ENCODE results near the gene CFAP97D2.
"Not testable (repeated sequence)": the region's sequence is repeated elsewhere in the genome, so short reads cannot be mapped to it uniquely, and the experiment has no call there.

The CFAP97D2 gene

DNA sequence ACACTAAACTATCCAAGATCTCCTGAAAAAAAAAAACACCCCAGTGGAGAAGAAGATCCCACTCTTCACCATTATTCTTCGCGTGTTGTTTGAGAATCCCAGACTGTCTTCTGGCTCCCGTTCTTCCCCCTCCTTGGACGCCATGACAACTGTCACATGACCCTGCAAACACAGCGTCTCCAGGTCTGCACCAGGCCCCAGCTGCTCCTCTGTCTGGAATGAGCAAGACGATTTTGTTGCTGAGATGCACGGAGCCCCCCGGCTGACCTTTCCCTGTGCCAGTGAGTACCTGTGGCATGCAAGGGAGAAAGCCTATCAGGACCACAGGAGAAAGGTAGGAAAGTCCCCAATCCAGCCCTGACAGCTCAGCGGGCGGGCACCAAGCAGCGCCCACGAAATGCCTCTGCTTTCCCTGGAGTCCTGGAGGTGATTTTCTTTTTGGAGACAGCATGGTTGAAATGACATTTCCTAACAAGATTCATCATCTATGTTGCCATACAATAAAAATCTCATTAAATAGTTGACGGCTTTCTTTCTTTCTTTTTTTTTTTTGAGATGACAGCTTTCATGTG is at the start of gene CFAP97D2:
Gene CFAP97D2, plus strand, starts transcription at position 171 of the 572 bp plus-strand sequence. Its CDS starts 74 bp downstream, at position 245.
- DNase-seq (ENCODE audit: low read depth in 2 of 2): no peak

DNA sequence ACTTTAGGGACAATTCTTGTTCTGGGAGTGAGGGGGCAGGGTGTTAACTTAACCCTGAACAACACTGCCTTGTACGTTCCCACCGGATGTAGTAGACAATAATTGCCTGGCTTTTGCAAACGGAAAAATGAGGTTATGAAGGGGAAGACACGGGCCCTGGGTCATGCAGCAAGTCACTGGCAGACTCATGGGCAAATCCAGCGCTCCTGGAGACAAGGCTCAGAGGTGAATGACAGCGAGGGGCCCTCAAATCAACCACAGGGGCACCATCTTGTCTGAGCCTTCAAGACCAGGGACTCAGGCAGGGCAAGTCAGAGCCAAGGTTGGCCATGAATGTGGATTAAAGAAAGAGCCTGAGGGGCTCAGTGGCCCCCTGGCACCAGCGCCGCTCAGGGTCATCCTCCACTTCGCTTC is 49.4 kb upstream of the CFAP97D2 start:
- peak in 1 of 2 experiments; percentile 32 for DNase-seq (ENCODE audit: low read depth in 2 of 2)

DNA sequence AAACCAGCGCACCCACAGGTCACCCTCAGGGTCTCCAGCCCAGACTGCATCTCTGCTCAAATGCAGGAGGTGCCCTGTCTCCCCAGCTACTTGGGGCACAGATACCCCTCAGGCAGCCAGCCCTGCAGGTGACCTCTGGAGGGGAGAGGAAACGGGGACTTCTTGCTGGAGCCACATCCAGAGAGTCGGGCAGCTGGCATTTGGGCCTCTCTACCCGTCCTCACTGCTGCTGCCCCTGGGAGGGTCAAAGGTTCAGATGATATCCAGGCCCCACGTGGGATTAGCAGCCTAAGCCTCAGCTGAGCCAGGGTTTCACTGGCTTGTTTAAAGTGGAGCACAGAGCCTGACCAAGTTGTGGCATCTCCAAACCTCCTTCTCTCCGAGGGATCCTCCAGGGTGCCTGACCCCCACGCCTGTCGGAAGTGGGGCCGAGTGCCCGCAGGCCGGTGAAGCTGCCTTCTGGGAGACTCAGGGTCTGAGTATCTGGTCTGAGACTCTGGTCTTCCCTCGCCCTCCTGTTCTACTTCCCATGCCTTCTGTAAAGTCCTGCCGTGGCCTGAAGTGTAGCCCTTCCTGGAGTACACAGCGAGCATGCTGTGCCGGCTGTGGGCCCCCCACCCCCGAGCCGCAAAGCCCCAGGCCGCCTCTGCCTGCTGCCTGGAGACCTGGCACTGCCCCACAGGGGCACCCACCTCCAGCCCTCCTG is 48.8 kb upstream of the CFAP97D2 start:
- DNase-seq (ENCODE audit: low read depth in 2 of 2): no peak

DNA sequence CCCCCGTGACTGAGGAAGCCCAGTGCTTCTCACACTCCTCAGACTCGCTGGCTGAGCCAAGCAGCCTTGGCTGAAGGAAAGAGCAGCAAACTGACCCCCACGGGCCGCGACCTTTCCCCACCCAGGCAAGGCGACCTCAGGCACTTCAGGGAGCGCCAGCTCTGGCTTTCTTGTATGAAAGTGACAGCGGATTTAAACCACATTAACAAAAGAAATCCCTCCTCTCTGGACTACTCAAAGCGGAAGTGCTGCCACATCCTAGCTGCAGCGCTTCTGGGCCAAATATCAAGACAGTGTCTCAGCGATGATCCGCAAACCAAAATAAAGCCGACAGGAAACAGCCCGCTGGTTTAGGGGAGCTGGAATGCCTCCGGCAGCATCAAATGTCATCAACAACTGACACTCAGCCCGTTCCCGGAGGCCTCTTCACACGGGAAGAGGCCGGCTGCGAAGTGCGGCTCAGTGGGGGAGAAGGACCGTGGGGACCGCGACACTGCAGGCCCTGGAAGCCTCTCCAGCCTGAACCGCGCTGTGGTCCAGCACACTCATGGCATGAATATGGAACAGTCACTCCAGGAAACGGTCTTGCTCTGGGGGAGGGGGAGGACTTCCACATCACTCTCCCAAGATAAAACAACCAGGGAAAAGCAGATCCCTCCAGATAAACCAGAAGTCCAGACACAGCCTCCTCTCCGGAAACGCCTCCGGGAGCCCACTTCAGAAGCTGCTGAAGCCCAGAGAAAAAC is 48.0 kb upstream of the CFAP97D2 start:
- DNase-seq (ENCODE audit: low read depth in 2 of 2): peak in 1 of 2 experiments; percentile 46

DNA sequence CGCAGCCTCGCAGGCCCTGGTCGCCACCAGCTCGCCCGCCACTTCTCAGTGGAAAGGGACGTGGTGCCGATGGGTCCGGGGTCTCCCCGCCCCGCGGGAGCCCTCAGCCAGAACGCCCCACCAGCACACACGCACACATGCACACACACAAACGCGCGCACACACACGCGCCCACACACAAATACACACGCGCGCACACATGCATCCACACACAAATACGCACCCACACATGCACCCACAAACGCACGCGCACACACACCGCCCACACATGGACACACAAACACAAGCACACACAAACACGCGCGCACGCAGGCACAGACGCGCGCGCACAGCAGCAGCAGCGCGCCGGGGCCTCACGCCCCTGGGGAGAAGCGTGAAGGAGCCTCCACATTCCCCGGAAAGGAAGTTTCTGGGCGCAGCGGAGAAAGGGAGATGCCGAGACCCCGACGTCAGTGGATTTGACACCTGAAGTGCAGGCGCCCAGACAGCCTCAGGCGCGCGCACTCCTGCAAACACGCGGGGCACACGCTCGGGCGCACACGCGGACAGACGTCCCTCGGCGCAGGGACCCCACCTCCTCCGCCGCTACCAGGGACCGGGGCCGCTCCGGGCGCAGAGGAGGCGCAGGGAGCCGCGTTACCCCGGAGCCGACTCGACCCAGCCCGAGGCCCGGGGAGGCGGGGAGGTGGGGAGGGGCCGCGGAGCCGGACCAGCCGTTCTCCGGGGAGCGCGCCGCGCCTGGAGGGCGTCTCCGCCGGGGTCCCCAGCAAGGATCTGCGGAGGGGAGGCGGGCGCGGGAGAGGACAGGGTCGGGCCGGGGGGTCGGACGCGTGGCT is 47.3 kb upstream of the CFAP97D2 start:
- DNase-seq (ENCODE audit: low read depth in 2 of 2): no peak

DNA sequence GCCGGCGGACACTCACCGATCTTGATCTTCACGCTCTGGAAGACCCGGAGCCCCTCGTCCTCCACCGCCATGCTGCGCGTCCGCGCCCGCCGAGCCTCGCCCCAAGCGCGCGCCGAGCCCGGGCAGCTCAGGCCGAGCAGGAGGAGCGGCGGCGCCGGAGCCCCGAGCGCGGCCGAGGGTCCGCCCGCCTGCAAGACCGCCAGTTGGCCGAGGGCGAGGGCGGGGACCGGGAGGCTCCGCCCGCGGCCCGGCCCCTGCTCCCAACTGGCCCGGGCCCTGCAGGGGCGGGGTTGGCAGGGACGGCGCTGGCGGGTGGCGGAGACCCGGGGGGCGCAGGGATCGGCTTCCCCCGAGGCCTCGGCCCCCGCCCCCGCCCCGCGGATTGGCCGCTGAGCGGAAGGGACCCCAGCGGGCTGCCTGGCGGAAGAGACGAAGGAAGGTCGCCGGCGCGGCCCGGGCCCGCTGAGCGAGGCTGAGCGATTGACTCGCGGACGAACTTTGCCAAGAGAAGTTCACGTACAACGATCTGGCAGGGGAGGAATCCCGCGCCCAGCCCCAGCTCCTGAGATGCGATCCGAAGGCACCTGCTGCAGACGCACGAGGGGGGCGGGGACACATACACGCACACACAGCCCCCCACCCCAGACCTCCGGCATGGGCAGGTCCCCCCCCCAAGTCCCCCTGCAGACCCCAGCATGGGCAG is 46.5 kb upstream of the CFAP97D2 start, which contains the start of gene RASA3:
Gene RASA3, minus strand, starts transcription at position 205 of the 703 bp plus-strand sequence. Its CDS starts 134 bp downstream, at position 71.
- peak in 1 of 2 experiments; percentile 53 for DNase-seq (ENCODE audit: low read depth in 2 of 2)

DNA sequence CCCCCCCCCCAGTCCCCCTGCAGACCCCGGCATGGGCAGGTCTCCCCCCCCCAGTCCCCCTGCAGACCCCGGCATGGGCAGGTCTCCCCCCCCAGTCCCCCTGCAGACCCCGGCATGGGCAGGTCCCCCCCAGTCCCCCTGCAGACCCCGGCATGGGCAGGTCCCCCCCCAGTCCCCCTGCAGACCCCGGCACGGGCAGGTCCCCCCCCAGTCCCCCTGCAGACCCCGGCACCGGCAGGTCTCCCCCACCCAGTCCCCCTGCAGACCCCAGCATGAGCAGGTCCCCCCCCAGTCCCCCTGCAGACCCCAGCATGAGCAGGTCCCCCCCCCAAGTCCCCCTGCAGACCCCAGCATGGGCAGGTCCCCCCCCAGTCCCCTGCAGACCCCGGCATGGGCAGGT is 45.9 kb upstream of the CFAP97D2 start:
- not testable (repeated sequence) for DNase-seq (ENCODE audit: low read depth in 2 of 2)

DNA sequence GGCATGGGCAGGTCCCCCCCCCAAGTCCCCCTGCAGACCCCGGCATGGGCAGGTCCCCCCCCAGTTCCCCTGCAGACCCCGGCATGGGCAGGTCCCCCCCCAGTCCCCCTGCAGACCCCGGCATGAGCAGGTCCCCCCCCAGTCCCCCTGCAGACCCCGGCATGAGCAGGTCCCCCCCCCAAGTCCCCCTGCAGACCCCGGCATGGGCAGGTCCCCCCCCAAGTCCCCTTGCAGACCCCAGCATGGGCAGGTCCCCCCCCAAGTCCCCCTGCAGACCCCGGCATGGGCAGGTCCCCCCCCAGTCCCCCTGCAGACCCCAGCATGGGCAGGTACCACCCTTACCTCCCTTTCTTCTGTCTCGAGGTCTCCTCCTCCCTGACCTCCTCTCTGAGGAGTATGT is 45.5 kb upstream of the CFAP97D2 start:
- DNase-seq (ENCODE audit: low read depth in 2 of 2): not testable (repeated sequence)

DNA sequence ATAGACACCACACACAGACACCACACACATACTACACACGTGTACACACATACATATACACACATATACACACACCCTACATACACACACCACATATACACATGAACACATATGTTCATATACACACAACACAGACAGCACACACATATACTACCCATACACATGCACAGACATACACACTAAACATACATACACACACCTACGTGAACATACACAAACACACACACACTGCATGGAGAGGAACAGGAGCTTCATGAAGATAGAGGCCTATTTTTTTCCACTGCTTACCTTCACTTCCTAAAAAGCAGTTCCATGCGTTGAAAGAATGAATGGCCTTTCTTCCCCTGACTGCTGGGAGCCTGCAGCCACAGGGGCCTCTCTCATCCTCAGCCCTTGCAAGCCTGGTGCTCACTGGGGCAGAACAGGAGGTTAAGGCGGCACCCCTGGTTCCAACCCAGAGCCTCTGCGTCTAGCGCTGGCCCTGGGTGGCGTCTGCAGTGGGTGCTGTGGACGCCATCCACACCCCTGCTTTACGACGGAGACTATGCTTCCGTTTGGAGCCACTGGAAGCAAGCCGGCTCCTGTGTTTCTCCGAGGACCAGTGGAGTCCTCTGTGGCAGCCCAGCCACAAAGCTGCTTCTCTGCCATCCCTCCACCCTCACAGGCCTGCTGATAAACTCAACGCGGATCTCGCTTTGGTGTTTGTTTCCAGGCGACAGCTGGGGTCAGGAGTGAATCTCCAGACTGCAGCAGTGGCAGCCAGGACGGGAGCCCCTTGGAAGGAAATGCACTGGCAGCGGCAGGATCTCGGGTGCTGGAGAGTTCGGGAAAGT is 44.7 kb upstream of the CFAP97D2 start:
- no peak for DNase-seq (ENCODE audit: low read depth in 2 of 2)

DNA sequence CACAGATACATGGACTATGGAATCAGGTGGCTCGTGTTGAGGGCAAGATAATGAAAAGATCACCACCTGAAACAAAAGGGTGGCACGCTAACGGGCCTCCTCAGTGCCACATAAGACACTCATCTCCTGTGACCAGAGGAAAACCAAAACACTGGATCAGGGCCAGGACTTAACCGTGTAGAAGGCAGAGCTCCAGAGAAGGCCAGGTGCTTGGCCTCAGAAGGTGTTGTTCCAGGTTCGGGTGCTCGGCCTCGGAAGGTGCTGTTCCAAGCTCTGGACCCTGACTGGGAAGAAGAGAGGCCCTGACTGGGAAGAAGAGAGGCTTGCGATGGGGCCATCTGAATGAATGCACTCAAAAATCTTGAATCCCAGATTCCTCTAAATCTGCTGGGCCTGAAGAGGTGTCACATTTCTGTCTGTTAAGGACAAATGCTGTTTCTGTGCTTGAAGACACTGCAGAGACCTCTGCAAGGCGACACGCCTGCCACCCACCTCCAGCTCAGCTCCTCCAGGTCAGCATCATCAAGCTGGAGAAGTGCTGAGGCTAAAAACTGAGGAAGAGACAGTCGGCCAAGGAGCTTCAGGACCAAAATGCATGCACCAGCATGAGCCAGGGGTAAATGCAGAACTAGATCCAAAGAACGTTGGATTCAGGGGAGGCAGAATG is 44.0 kb upstream of the CFAP97D2 start:
- DNase-seq (ENCODE audit: low read depth in 2 of 2): no peak

DNA sequence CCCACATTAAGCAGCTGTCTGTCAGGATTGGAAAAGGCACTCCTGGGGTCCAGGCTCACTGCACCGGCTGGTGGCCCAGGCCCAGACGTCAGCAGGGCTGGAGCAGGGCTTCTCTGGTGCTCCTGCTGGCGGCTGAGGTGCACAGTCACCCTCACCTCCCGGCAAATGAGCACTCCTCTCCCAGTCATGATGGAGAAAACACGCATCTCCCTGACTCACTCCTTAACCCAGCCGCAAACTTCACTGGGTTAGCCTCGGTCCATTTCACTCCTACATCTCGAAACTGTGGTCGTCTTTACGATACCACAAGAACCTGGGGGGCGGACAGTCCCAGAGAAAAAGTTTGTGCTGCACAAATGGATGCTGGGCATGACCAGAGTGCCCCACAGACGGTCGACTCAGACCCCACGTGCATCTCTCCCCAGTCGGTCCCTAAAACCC is 43.3 kb upstream of the CFAP97D2 start:
- DNase-seq (ENCODE audit: low read depth in 2 of 2): no peak

DNA sequence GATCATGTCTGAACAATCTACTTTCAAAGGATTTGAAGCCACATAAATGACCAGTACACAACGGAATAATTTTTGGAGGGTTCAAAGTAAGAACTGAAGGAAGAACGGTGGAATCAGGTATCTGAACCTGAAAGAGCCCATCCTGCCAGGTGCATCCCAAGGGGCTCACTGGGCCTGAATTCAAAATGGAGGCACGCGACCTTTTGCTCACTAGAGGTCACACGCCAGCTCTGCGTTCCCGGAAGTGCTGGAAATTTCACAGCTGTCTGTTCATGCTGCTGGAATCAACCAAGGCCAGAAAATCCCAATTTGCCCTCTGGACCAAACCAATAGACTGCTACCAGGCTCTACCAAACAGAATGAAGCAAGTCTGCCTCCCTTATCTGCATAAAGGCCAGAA is 42.5 kb upstream of the CFAP97D2 start:
- no peak for DNase-seq (ENCODE audit: low read depth in 2 of 2)

DNA sequence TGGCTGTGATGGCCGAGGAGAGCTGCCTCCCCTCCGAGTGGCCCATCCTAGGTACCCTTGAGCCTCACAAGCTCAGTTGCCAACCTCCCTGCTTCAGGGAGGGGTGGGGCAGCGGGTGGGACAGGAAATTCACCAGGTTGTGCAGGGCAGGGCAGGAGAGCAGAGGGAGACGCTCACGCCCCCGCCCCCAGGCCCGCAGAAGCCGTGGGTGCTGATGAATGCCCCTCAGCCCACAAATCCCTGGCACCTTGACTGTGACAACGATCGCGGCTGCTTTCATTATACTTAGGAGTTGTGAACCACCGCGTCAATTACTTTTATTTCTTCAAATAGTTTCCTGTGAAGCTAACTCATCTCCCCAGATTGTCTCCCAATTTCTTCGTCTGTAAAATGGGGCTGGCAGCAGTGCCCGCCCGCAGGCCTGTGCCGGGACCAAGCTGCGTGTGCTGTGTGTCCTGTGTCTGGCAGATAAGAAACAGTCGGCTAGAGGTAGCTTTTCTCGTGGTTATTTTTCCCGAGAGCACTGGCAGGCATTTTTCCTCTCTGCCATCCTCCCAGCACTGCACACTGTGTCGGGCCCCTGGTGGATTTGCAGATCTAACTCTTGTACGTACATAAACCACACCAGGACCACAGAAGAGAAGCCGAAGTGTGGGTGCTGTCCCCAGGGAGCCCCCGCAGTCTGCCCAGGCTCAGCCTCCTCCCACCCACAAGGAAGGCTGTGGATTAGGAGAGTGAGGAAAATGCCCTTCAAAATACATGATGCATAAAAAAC is 38.7 kb upstream of the CFAP97D2 start:
- no peak for DNase-seq (ENCODE audit: low read depth in 2 of 2)

DNA sequence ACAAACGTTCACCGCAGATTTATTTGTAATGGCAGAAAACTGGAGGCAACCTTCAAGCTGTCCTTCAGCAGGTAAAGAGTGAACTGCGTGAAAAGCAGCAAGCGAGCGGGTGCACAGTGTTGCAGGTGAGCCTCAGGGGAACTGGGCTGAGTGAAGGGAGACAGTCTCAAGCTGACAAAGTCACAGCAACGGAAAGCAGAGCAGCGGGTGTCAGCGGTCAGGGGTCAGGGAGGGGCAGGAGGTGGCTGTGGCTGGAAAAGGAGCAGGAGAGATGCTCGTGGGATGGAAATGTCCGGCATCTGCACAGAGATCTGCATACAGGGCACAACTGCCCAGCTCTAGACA is 38.2 kb upstream of the CFAP97D2 start:
- no peak for DNase-seq (ENCODE audit: low read depth in 2 of 2)

DNA sequence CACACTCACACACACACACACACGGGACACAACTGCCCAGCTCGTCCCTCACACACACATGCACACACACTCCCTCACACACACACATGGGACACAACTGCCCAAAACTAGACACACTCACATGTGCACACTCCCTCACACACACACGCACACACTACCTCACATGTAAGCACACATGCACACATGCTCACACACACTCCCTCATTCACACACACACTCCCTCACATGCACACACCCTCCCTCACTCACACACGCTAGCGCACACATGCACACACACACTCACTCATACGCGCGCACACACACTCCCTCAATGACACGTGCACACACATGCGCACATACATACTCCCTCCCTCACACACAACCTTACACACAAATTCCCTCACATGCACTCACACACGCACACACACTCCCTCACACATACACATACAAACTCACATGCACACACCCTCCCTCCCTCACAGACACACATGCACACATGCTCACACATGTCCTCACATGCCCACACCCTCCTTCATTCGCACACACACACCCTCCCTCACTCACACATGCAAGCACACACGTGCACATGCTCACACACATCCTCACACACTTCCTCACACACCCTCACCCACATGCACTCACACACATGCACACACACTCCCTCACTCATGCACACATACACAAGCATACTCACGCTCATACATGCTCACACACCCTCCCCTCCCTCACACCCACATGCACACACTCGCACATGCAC is 37.6 kb upstream of the CFAP97D2 start:
- DNase-seq (ENCODE audit: low read depth in 2 of 2): no peak

DNA sequence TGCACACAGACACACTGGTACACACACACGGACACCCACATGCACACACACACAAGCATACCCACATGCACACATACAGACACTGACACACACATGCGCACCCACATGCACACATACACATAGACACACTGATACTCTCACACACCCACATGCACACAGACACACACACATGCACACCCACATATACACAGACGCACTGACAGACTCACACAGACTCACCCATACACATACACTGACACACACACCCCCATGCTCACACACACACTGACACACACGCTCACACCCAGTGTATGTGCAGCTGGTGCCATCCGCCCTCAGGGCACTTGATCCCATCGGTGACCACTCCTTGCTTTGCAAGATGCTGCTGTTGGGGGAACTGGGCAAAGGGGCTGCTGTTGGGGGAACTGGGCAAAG is 36.9 kb upstream of the CFAP97D2 start:
- no peak for DNase-seq (ENCODE audit: low read depth in 2 of 2)

DNA sequence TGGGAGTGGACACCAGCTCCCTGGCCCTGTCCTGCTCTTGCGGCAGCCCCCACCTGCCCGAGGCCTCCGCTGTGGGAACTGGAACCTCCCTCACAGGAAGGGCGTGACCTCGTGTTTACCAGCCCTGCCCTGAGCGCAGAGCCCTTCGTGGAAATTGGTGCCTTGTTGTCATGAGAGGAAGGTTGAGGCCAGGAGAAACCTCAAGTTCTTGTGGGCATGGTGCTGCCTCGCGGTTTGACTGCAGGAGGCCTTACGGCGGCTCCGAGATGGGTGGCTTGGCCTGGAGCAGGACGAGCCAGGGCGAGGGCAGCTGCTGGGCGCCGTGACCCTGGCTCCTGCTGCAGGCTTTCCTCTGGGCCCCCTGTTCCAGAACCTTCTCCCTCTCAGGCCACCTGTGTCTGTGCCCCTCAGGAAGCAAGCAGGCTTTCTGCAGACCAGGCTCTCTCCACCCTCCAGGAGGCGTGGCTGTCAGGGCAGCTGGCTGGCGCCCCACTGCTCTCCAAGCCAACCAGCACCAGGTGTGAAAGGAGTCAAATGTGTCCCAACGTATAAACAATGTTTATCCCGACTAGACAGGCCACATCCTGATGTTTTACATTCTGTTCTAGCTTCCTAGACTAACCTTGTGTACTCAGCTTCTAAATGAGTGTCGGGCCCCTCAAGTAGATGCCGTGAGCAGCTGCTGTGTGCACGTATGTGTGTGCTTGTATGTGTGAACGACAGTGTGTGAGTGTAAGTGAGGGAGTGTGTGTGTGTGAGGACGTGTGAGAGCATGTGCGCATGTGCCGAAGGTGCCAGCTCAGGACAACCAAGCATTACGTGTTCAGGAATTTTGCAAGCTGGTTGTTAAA is 36.2 kb upstream of the CFAP97D2 start:
- peak in 1 of 2 experiments; percentile 37 for DNase-seq (ENCODE audit: low read depth in 2 of 2)

Data from stimulated activated CD4-positive, alpha-beta T cell treated with anti-CD3 and anti-CD28 coated beads, Interleukin-12 subunit alpha, Interleukin-12 subunit beta, amount 100 ng/mL, for 24 hours (primary cell).